Measurements from ENCODE around the gene INO80E.

The INO80E gene

DNA sequence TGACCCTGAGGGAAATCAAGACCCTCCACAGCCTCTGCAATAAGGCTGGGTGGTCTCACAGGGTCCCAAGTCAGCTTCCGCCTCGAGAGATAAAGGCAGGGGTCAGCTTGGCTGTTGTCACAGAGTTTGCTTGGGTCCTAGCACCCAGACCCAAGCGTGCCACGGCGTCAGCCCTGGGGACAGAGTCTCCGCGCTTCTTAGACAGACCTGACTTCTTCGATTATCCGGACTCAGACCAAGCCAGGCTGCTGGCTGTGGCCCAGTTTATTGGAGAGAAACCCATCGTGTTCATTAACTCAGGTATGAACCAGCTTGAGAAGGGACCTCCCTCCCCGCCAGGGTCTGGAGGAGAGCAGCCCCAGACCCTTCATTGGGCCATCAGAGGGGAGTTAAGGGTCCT, 27.5 kb downstream of the INO80E start:
- no peak overlapping the region for H3K27ac ChIP-seq
- no peak for TF ChIP-seq ZFX (IDR thresholded peaks at IDR 0.05; ENCODE audit: borderline replicate concordance)

DNA sequence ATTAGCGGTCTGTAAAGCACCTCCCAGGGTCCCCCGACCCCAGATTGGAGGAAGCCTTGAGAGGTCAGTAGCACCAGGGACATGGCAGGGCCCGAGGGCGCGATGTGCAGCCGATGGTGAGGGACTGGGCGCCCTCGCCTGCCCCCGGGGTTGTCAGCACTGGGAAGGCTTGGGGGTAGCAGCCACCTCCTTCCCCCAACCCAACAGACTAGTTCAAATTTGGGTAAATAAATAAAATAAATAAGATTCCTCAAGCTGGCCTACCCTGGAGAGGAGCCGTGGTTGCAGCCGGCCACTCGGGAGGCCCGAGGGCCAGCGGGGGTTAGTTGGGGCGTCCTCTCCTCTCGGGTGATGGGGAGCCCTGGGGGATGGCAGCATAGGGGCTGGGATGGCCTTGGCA, 28.4 kb downstream of the INO80E start:
- no peak overlapping the region for H3K27ac ChIP-seq
- TF ChIP-seq, protein P1, sequence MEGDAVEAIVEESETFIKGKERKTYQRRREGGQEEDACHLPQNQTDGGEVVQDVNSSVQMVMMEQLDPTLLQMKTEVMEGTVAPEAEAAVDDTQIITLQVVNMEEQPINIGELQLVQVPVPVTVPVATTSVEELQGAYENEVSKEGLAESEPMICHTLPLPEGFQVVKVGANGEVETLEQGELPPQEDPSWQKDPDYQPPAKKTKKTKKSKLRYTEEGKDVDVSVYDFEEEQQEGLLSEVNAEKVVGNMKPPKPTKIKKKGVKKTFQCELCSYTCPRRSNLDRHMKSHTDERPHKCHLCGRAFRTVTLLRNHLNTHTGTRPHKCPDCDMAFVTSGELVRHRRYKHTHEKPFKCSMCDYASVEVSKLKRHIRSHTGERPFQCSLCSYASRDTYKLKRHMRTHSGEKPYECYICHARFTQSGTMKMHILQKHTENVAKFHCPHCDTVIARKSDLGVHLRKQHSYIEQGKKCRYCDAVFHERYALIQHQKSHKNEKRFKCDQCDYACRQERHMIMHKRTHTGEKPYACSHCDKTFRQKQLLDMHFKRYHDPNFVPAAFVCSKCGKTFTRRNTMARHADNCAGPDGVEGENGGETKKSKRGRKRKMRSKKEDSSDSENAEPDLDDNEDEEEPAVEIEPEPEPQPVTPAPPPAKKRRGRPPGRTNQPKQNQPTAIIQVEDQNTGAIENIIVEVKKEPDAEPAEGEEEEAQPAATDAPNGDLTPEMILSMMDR (IDR thresholded peaks at IDR 0.05): no peak
- TF ChIP-seq ZFX (IDR thresholded peaks at IDR 0.05; ENCODE audit: borderline replicate concordance): no peak

DNA sequence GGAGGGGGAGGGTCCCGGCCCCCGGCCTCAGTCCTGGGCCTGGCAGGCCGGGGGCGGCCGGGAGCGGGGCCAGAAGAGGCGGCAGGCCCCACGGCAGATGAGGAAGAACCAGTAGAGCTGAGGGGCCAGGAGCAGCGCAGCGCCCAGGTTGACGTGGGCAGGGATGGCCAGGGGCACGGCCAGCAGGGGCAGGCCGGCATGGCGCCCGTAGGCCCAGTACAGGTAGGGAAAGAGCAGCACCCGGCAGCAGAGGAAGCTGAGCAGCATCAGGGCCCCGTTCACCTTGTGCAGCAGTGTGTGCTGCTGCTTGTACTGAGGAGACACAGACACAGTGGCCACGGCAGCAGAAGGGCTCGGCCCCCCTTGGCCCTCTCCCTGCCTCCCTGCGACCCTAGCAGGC, 29.1 kb downstream of the INO80E start:
- no peak for TF ChIP-seq ZFX (IDR thresholded peaks at IDR 0.05; ENCODE audit: borderline replicate concordance)
- TF ChIP-seq, protein P1 (IDR thresholded peaks at IDR 0.05): no peak

DNA sequence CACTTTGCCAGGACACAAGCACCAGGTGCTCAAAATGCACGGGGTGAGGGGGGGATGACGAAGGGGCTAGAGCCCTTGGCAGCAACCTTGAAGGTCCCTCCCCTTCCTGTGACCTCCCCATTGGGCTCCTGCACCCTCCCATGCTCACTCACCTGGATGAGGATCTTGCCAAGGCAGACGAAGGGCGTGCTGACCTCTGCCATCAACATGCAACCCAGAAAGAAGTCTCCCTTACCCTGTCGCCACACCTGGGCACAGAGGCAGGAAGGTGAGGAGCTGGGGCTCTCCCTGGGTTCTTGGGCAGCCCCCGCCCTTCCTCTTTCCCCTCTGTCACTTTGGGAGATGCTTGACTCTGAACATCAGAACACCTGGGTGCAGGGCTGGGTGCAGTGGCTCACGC, 29.5 kb downstream of the INO80E start:
- no peak overlapping the region for H3K27ac ChIP-seq
- TF ChIP-seq, protein P1 (IDR thresholded peaks at IDR 0.05): no peak
- no peak for TF ChIP-seq ZFX (IDR thresholded peaks at IDR 0.05; ENCODE audit: borderline replicate concordance)

More for the DNA sequence above, 29.1 kb downstream of the INO80E start:
- no peak overlapping the region for H3K27ac ChIP-seq

DNA sequence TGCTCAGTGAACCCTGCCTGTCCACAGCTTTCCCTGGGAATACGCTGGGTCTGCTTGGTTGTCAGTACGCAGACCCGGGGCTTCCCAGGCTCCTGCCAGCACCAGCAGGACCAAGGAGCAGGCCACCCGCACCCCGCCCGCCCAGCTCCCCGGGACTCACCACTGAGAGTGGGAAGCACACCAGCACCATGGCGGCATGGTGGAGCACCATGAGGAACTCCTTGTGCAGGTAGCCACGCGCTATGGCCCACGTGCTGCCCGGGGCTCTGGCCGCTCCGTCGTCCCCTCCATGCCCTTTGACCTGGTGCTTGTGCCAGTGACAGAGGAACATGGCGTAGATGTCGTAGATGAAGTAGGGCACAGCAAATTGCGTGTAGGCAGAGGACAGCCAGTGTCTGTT, 30.4 kb downstream of the INO80E start:
- H3K27ac ChIP-seq: no peak overlapping the region
- no peak for TF ChIP-seq ZFX (IDR thresholded peaks at IDR 0.05; ENCODE audit: borderline replicate concordance)
- TF ChIP-seq, protein P1 (IDR thresholded peaks at IDR 0.05): no peak

DNA sequence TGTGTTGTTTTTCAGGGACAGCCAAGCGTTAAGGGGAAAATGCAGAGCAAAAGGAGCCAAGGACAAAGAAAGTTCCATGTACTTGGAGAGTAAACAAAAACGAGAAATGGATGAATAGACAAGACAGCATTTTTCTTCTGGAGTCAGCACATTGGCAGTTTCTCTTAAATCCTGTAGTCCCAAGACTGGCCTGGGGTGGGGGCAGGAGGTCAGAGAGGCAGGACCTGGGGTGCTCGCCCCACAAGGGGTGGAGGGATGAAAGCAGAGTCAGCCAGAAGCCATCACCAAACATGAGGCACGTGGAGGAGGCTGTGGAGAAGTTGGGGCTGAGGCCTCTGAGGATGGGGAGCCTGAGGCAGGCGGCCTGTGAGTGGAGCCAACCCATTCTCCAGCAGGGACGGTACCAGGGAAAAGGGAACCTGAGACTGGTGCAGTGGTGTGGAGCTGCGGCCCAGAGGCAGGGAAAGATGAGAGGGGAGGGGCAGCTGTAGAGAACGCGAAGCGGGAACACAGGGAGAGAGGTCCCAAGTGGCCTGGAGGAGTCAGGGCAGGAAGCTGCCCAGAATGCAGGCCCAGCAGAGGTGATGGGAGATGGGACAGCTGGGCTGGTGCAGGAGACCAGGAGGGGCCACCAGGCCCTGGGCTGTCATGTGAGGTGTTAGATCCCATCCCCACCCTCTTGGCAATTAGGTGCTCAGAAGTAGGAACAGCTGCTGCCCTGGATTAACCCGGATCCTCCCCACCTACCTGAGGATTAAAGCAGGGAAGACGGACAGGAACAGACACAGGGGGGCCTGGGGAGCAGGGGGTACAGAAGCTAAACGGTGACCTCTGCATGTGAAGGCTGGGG, 31.8 kb downstream of the INO80E start:
- TF ChIP-seq ZFX (IDR thresholded peaks at IDR 0.05; ENCODE audit: borderline replicate concordance): no peak
- TF ChIP-seq, protein P1 (IDR thresholded peaks at IDR 0.05): no peak
- no peak overlapping the region for H3K27ac ChIP-seq

DNA sequence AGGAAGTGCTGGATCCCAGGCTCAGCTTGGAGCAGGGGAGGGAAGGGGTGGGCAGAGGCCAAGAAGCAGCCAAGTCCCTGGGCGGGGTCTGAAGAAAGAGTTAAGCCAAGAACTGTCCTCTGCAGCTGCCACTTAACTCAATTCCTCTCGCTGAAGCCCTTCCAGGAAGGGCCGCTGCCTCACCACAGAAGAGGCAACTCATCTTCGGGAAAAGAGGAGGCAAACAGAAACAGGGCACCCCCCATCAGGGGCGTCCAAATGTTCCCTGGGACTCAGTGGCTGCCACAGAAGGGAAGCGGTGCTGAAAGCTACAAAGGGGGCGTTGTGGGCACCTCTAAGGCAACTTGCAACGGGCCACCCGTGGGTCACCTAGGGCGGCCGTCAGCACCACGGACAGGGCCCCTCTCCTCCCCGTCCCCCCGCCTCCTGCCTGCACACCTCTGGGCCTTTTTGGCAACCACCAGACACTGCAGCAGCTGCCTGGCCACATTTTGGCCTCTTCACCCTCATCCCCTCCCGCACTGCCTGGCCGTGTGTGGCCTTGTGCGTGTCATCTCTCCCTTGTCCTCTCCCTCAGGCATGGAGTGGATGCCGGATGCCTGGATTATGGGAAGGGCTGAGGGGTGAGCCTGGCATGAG, 32.5 kb downstream of the INO80E start:
- TF ChIP-seq, protein P1 (IDR thresholded peaks at IDR 0.05): no peak
- no peak for TF ChIP-seq ZFX (IDR thresholded peaks at IDR 0.05; ENCODE audit: borderline replicate concordance)
- H3K27ac ChIP-seq: no peak overlapping the region

Data from 22Rv1 (cell line).